ENCODE results near the gene ANKRD18B.
"Not testable (repeated sequence)": the region's sequence is repeated elsewhere in the genome, so short reads cannot be mapped to it uniquely, and the experiment has no call there.

Gene ANKRD18B

GRCh38 chr9:33614001-33614687 is 90.1 kb downstream of the ANKRD18B start:
- no peak for DNase-seq

DNA sequence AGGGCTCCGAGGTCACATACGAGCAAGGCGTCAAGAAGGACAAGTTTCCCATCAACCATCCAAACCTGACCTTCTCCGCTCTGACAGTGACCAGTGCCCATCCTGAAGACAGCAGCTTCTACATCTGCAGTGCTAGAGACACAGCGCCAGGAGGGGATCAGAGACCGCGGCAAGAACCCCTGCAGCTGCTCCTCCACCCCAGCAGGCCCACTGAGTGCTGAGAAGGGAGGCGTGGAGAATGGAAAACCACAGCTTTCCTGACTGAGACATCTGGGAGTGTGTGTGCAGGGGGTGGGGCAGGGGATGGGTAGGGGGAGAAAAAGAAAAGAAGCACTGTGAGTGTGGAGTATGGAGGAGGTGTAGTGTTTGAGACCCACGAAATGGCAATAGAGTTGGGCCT is 94.3 kb downstream of the ANKRD18B start:
- DNase-seq: not testable (repeated sequence)

- peak; percentile 93 for DNase-seq
These were observed 95.8 kb downstream of the ANKRD18B start for GRCh38 chr9:33619666-33620404.

DNA sequence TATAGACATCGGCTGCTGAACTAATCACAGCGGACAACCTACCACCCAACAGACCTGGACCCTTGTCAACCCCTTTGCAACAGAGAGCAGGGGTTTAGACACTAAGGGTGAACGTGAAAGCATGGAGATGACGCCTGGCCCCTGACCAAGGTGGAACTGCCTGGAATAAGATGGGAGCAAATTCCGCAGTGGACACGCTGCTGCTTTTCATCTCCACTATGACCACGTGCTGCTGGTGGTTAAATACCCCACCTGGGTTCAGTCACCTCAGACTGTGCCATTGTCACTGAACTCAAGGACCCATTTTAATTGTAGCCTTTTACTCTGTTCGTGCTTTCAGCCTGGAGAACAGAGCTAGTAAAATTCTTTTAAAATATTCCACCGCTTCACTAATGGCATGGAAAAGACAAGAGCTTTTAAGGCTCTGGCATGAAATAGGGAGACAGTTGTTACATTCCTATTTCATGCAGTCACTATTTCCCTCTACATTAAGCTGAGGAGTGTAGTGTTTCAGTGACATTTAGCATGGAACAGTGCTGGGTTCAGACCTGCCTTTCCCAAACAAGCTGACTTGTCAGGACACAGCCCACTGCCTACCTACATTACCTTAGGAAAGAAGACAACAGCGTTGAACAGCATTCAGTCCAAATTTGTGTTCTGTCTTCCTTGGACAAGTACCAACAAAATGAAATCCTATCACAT is 96.8 kb downstream of the ANKRD18B start:
- peak; percentile 85 for DNase-seq
